ENCODE data around the gene LPCAT4. TPM values are rescaled to one million over a fixed set of nuclear protein-coding genes. Genes with fewer than 3 reads are reported as not detected.
"Not testable (repeated sequence)": the region's sequence is repeated elsewhere in the genome, so short reads cannot be mapped to it uniquely, and the experiment has no call there.

The LPCAT4 gene
- total RNA-seq = 100 to 1,000 TPM in 1 of 2 experiments, 10 to 100 TPM in 1; 98.2 to 101 TPM

- Mint-ChIP-seq H3K36me3 (ENCODE audit: low read depth) (peaks cover 11% of the 10 kb centered on the region), H3K4me3 (peak within 1 kb of the TSS; percentile 97), H3K27me3 (no peaks in the 10 kb centered on the region), H3K4me1 (peaks cover 54% of the 10 kb centered on the region), H3K27ac (peak within 1 kb of the TSS; percentile 98), H3K9me3 (no peaks in the 10 kb centered on the region)
- ChIA-PET CTCF (interaction anchor here (0.6 to 3.8 kb wide), 24 partner anchors 9 to 272 kb away, joined by 3 to 31 read pairs (median 4); partner anchors contain the start of genes GOLGA8B, KATNBL1, NOP10 and NUTM1), POLR2A (interaction anchor here (0.6 to 0.7 kb wide), 4 partner anchors 25 to 70 kb away, joined by 3 read pairs; partner anchors contain the start of gene GOLGA8A)
- peak; percentile 94 for DNase-seq
Observed at GRCh38 chr15:34367101-34368081, at the start of gene LPCAT4. TSS of gene LPCAT4 (minus strand) at chr15:34367196. CDS start at chr15:34367100, 96 bp downstream.

GRCh38 chr15:34409511-34409910, 42.5 kb upstream of the LPCAT4 start:
- H3K36me3 Mint-ChIP-seq (ENCODE audit: low read depth); DNase-seq; H3K27ac Mint-ChIP-seq; H3K4me3 Mint-ChIP-seq; H3K9me3 Mint-ChIP-seq; H3K27me3 Mint-ChIP-seq; CTCF ChIA-PET; H3K4me1 Mint-ChIP-seq; POLR2A ChIA-PET: not testable (repeated sequence)

GRCh38 chr15:34408973-34409372, 42.0 kb upstream of the LPCAT4 start:
- H3K4me3 Mint-ChIP-seq; H3K36me3 Mint-ChIP-seq (ENCODE audit: low read depth); H3K27ac Mint-ChIP-seq; H3K27me3 Mint-ChIP-seq; CTCF ChIA-PET; POLR2A ChIA-PET; H3K4me1 Mint-ChIP-seq; H3K9me3 Mint-ChIP-seq; DNase-seq: not testable (repeated sequence)

- H3K27me3 Mint-ChIP-seq; H3K27ac Mint-ChIP-seq; H3K9me3 Mint-ChIP-seq; CTCF ChIA-PET; H3K36me3 Mint-ChIP-seq (ENCODE audit: low read depth); H3K4me1 Mint-ChIP-seq; DNase-seq; POLR2A ChIA-PET; H3K4me3 Mint-ChIP-seq: not testable (repeated sequence)
Observed at GRCh38 chr15:34403899-34404298, 36.9 kb upstream of the LPCAT4 start.

- H3K4me3 Mint-ChIP-seq; H3K9me3 Mint-ChIP-seq; H3K4me1 Mint-ChIP-seq; POLR2A ChIA-PET; H3K27ac Mint-ChIP-seq; H3K36me3 Mint-ChIP-seq (ENCODE audit: low read depth); H3K27me3 Mint-ChIP-seq; CTCF ChIA-PET; DNase-seq: not testable (repeated sequence)
Observed at GRCh38 chr15:34403160-34403598, 36.2 kb upstream of the LPCAT4 start.

- POLR2A ChIA-PET; H3K4me3 Mint-ChIP-seq; CTCF ChIA-PET; H3K4me1 Mint-ChIP-seq; H3K9me3 Mint-ChIP-seq; H3K27ac Mint-ChIP-seq; H3K36me3 Mint-ChIP-seq (ENCODE audit: low read depth); H3K27me3 Mint-ChIP-seq: not testable (repeated sequence)
- peak; percentile 14 for DNase-seq
Observed at GRCh38 chr15:34397637-34398259, 30.8 kb upstream of the LPCAT4 start.

- DNase-seq; H3K4me3 Mint-ChIP-seq; H3K4me1 Mint-ChIP-seq; H3K36me3 Mint-ChIP-seq (ENCODE audit: low read depth); CTCF ChIA-PET; H3K27me3 Mint-ChIP-seq; POLR2A ChIA-PET; H3K9me3 Mint-ChIP-seq; H3K27ac Mint-ChIP-seq: not testable (repeated sequence)
Observed at GRCh38 chr15:34392981-34393380, 26.0 kb upstream of the LPCAT4 start.

- H3K27ac Mint-ChIP-seq; DNase-seq; H3K27me3 Mint-ChIP-seq; H3K9me3 Mint-ChIP-seq; POLR2A ChIA-PET; CTCF ChIA-PET; H3K4me3 Mint-ChIP-seq; H3K4me1 Mint-ChIP-seq; H3K36me3 Mint-ChIP-seq (ENCODE audit: low read depth): not testable (repeated sequence)
Observed at GRCh38 chr15:34389594-34390086, 22.6 kb upstream of the LPCAT4 start.

- H3K27ac Mint-ChIP-seq; DNase-seq; H3K36me3 Mint-ChIP-seq (ENCODE audit: low read depth); H3K9me3 Mint-ChIP-seq; H3K27me3 Mint-ChIP-seq; POLR2A ChIA-PET; H3K4me1 Mint-ChIP-seq; H3K4me3 Mint-ChIP-seq; CTCF ChIA-PET: not testable (repeated sequence)
Observed at GRCh38 chr15:34381829-34382521, 15.0 kb upstream of the LPCAT4 start.

- H3K36me3 Mint-ChIP-seq (ENCODE audit: low read depth); H3K27ac Mint-ChIP-seq; DNase-seq; H3K4me1 Mint-ChIP-seq; H3K9me3 Mint-ChIP-seq; CTCF ChIA-PET; H3K27me3 Mint-ChIP-seq; H3K4me3 Mint-ChIP-seq; POLR2A ChIA-PET: not testable (repeated sequence)
Observed at GRCh38 chr15:34380491-34380890, 13.5 kb upstream of the LPCAT4 start.

- DNase-seq = no peak
- Mint-ChIP-seq H3K4me1 (no peaks in the 10 kb centered on the region), H3K36me3 (ENCODE audit: low read depth) (peaks cover 8% of the 10 kb centered on the region), H3K27me3 (no peaks in the 10 kb centered on the region), H3K9me3 (no peaks in the 10 kb centered on the region), H3K27ac (no peak overlapping the region), H3K4me3 (no peak overlapping the region)
- POLR2A ChIA-PET = no interaction called here
- CTCF ChIA-PET = no interaction called here
Observed at GRCh38 chr15:34376856-34377255, 9.9 kb upstream of the LPCAT4 start.

GRCh38 chr15:34375541-34375940, 8.5 kb upstream of the LPCAT4 start:
- H3K4me3 Mint-ChIP-seq; H3K36me3 Mint-ChIP-seq (ENCODE audit: low read depth); POLR2A ChIA-PET; H3K27ac Mint-ChIP-seq; H3K4me1 Mint-ChIP-seq; DNase-seq; H3K9me3 Mint-ChIP-seq; H3K27me3 Mint-ChIP-seq: not testable (repeated sequence)
- CTCF ChIA-PET = interaction anchor here (1.3 kb wide), 1 partner anchor 8 kb away, joined by 6 read pairs; the partner anchor contains the start of gene LPCAT4

- ChIA-PET CTCF (no interaction called here), POLR2A (no interaction called here)
- no peaks in the 10 kb centered on the region for H3K9me3 Mint-ChIP-seq
- peaks cover 5% of the 10 kb centered on the region for H3K4me1 Mint-ChIP-seq
- no peak overlapping the region for H3K27ac Mint-ChIP-seq
- H3K36me3 Mint-ChIP-seq (ENCODE audit: low read depth) = peaks cover 4% of the 10 kb centered on the region
- no peak for DNase-seq
- no peak overlapping the region for H3K4me3 Mint-ChIP-seq
- no peaks in the 10 kb centered on the region for H3K27me3 Mint-ChIP-seq
Observed at GRCh38 chr15:34374816-34375215, 7.8 kb upstream of the LPCAT4 start.

Measured in activated CD4-positive, alpha-beta T cell treated with anti-CD3 and anti-CD28 coated beads, Interleukin-2, amount 10 ng/mL, durations not matched to agents 7 days and 5 days (primary cell).